ENCODE measurements around the gene AKAP8.
"Not testable (repeated sequence)": the region's sequence is repeated elsewhere in the genome, so short reads cannot be mapped to it uniquely, and the experiment has no call there.

DNA sequence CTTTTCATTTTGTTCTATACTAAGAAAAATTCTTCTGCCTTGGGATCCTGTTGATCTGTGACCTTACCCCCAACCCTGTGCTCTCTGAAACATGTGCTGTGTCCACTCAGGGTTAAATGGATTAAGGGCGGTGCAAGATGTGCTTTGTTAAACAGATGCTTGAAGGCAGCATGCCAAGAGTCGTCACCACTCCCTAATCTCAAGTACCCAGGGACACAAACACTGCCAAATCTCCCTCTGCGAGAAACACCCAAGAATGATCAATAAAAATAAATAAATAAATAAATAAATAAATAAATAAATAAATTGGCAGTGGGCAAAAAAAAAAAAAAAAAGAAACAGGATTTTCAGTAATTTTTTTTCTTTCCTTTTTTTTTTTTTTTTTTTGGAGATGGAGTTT is 15.8 kb downstream of the AKAP8 start:
- TF ChIP-seq POLR2AphosphoS5 (IDR thresholded peaks at IDR 0.05; ENCODE audit: low read depth, low read length); POLR2A (IDR thresholded peaks at IDR 0.05; ENCODE audit: low read depth, low read length); TAF1 (IDR thresholded peaks at IDR 0.05; ENCODE audit: borderline replicate concordance, low read depth, low read length): not testable (repeated sequence)
